ENCODE results near the gene OR8B8. TPM values are rescaled to one million over a fixed set of nuclear protein-coding genes. Genes with fewer than 3 reads are reported as not detected.

OR8B8 gene
- total RNA-seq, 2 donors from 2014 or later: not detected

DNA sequence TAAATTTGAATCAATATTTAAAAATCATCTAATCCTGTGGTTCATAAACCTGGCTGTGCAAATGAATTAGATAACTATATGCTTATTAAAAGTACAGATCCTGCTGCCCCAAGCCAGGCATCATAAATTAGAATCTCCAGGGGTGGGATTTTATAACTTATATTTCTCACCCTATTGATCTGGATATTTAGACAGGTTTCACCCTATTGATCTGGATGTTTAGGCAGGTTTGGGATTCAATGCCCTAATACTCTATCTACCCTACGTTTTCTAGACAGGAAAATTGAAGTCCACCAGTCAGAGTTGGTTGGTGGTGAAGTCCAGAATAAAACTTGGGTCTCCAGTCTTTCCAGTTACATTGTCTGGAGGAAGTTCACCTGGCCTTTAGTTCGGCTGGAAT is 2.6 kb downstream of the OR8B8 start:
- H3K27ac ChIP-seq: no peak overlapping the region
- intact Hi-C loops (cut with DNase I): no loop called here
- no peaks in the 10 kb centered on the region for H3K27me3 ChIP-seq
- no peak for DNase-seq
- H3K36me3 ChIP-seq (replicated peaks in 1 of 2; ENCODE audit: insufficient read depth in 1 of 2, low read depth in 2 of 2): no peaks in the 10 kb centered on the region
- no peak for TF ChIP-seq POLR2A (IDR thresholded peaks at IDR 0.05)
- TF ChIP-seq, protein P1, sequence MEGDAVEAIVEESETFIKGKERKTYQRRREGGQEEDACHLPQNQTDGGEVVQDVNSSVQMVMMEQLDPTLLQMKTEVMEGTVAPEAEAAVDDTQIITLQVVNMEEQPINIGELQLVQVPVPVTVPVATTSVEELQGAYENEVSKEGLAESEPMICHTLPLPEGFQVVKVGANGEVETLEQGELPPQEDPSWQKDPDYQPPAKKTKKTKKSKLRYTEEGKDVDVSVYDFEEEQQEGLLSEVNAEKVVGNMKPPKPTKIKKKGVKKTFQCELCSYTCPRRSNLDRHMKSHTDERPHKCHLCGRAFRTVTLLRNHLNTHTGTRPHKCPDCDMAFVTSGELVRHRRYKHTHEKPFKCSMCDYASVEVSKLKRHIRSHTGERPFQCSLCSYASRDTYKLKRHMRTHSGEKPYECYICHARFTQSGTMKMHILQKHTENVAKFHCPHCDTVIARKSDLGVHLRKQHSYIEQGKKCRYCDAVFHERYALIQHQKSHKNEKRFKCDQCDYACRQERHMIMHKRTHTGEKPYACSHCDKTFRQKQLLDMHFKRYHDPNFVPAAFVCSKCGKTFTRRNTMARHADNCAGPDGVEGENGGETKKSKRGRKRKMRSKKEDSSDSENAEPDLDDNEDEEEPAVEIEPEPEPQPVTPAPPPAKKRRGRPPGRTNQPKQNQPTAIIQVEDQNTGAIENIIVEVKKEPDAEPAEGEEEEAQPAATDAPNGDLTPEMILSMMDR (IDR thresholded peaks at IDR 0.05): no peak
- ATAC-seq: no peak
- 35 to 47% methylated on average over 2 of the region's 2 CpGs for WGBS, 2 donors
- H3K4me3 ChIP-seq: no peak overlapping the region
- H3K4me1 ChIP-seq: no peaks in the 10 kb centered on the region
- H3K9me3 ChIP-seq: no peaks in the 10 kb centered on the region

DNA sequence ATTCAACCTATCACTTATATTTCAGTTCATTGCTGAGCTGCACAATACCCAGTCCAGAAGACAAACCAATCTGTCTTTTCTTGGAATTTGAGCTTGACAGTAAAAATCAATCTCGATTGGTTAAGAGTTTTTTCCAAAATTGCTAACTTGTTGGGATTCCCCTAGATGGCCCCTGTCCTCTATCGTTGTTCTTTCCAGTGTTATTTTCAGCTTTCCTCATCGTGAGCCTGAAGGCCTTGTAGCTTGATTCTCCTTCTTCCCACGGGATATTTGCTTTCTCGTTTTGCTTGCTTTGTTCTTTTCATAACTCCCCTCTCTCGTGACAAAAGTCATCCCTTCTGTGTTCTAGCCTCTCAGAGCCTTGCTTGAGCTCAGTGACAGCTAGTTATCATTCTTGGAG is 3.1 kb downstream of the OR8B8 start:
- Histone ChIP-seq H3K4me1 (no peaks in the 10 kb centered on the region), H3K27me3 (no peaks in the 10 kb centered on the region), H3K36me3 (replicated peaks in 1 of 2; ENCODE audit: insufficient read depth in 1 of 2, low read depth in 2 of 2) (no peaks in the 10 kb centered on the region), H3K4me3 (no peak overlapping the region), H3K9me3 (no peaks in the 10 kb centered on the region), H3K27ac (no peak overlapping the region)
- no peak for TF ChIP-seq POLR2A (IDR thresholded peaks at IDR 0.05)
- TF ChIP-seq, protein P1 (IDR thresholded peaks at IDR 0.05): no peak
- ATAC-seq: no peak
- DNase-seq: no peak
- 27 to 37% methylated on average over 6 of the region's 6 CpGs for WGBS, 2 donors
- intact Hi-C loops (cut with DNase I): no loop called here

DNA sequence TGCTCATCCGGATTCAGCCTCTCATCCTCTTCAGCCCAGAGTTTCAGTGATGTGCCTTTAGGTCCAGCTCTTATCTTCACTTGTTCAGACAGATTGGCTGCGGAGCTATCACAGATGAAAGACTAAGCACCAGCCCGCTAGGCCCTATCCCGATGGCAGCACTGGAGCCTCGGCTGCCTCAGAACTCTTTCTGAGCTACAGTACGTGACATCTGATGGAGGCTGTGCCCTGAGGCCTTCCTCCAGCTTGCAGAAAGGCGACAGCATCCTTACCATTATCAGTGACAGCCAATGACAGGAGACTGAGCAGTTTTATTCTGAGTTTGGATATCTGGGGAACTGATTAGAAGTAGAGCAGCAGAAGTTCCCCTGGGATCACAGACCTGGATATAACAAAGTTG is 4.0 kb downstream of the OR8B8 start:
- WGBS, 2 donors: 74 to 75% methylated on average over 7 of the region's 7 CpGs
- Histone ChIP-seq H3K27ac (no peak overlapping the region), H3K9me3 (no peaks in the 10 kb centered on the region), H3K27me3 (no peaks in the 10 kb centered on the region), H3K4me3 (no peak overlapping the region), H3K36me3 (replicated peaks in 1 of 2; ENCODE audit: insufficient read depth in 1 of 2, low read depth in 2 of 2) (no peaks in the 10 kb centered on the region), H3K4me1 (no peaks in the 10 kb centered on the region)
- DNase-seq: no peak
- ATAC-seq: no peak
- intact Hi-C loops (cut with DNase I): no loop called here
- TF ChIP-seq POLR2A (IDR thresholded peaks at IDR 0.05): no peak
- TF ChIP-seq, protein P1 (IDR thresholded peaks at IDR 0.05): no peak

DNA sequence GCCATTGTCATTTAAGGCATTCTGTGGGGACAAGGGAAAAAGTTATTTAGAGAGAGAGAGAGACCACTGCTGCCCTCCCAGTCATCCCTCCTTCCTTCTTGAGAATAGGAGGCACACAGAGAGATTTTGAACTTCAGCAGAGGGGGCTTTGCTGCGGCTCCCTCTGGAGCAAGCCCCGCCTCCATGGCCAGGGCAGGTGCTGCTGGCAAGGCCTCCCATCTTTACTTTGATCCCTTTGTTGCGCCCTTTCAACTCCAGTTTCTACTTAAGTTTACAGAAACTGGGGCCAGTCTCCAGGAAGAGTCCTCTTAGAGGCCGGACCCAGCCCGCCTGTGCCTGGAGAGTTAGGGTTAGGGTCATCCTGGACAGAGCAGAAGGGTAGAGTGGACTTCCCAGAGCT is 4.4 kb downstream of the OR8B8 start:
- 69 to 80% methylated on average over 5 of the region's 5 CpGs for WGBS, 2 donors
- DNase-seq: no peak
- H3K4me1 ChIP-seq: no peaks in the 10 kb centered on the region
- no peaks in the 10 kb centered on the region for H3K9me3 ChIP-seq
- no peaks in the 10 kb centered on the region for H3K36me3 ChIP-seq (replicated peaks in 1 of 2; ENCODE audit: insufficient read depth in 1 of 2, low read depth in 2 of 2)
- no peak for TF ChIP-seq POLR2A (IDR thresholded peaks at IDR 0.05)
- TF ChIP-seq, protein P1 (IDR thresholded peaks at IDR 0.05): no peak
- H3K4me3 ChIP-seq: no peak overlapping the region
- intact Hi-C loops (cut with DNase I): no loop called here
- H3K27ac ChIP-seq: no peak overlapping the region
- H3K27me3 ChIP-seq: no peaks in the 10 kb centered on the region
- ATAC-seq: no peak

DNA sequence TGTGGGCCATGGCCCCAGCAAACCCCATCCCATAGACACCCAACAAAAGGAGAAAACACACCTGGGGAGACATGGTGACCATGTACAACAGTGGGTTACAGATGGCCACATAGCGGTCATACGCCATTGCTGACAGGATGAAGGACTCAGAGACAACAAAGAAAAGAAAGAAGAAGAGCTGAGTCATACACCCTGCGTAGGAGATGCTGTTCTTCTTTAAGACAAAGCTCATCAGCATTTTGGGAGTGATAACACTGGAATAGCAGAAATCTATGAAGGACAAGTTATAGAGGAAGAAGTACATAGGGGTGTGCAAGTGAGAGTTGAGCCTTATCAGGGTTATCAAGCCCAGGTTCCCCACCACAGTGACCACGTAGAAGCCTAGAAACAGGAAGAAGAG is 4.9 kb downstream of the OR8B8 start:
- ATAC-seq (no peak), DNase-seq (no peak)
- TF ChIP-seq, protein P1 (IDR thresholded peaks at IDR 0.05): no peak
- TF ChIP-seq POLR2A (IDR thresholded peaks at IDR 0.05): no peak
- Histone ChIP-seq H3K4me3 (no peak overlapping the region), H3K4me1 (no peaks in the 10 kb centered on the region), H3K36me3 (replicated peaks in 1 of 2; ENCODE audit: insufficient read depth in 1 of 2, low read depth in 2 of 2) (no peaks in the 10 kb centered on the region), H3K27ac (no peak overlapping the region), H3K27me3 (no peaks in the 10 kb centered on the region), H3K9me3 (no peaks in the 10 kb centered on the region)
- intact Hi-C loops (cut with DNase I): no loop called here
- 65 to 73% methylated on average over 4 of the region's 4 CpGs for WGBS, 2 donors

Data from body of pancreas (tissue), 4 donors.